GM20431 (cell line): ENCODE measurements around the gene PHF10.
"Not testable (repeated sequence)": the region's sequence is repeated elsewhere in the genome, so short reads cannot be mapped to it uniquely, and the experiment has no call there.

Experiments used
- in situ Hi-C: fragments of 300-500 bp; cut with MseI, MboI; formaldehyde crosslinking; loops from one replicate; pipeline ENCODE4 v1.15.0; 2020; ENCODE audit warnings: low sequenced_read_pairs; ENCODE audit not compliant: unreplicated experiment

PHF10 gene

GRCh38 chr6:169724494-169725124 lies at the start of gene PHF10:
Gene PHF10 (minus strand): TSS chr6:169724500. CDS start chr6:169723931, 569 bp downstream.
- in situ Hi-C loops, result no loop called here

- in situ Hi-C loops, result no loop called here
These were observed 42.8 kb upstream of the PHF10 start for GRCh38 chr6:169766921-169767736.

GRCh38 chr6:169766232-169766631 lies 41.9 kb upstream of the PHF10 start:
- in situ Hi-C loops, result no loop called here

GRCh38 chr6:169765789-169766188 lies 41.5 kb upstream of the PHF10 start:
- in situ Hi-C loops, result not testable (repeated sequence)

- in situ Hi-C loops, result no loop called here
These were observed 39.6 kb upstream of the PHF10 start for GRCh38 chr6:169763881-169764280.

- in situ Hi-C loops, result no loop called here
These were observed 39.0 kb upstream of the PHF10 start for GRCh38 chr6:169763308-169763707.

GRCh38 chr6:169755162-169755561 lies 30.9 kb upstream of the PHF10 start:
- in situ Hi-C loops, result no loop called here

GRCh38 chr6:169752074-169752623 lies 27.8 kb upstream of the PHF10 start:
- in situ Hi-C loops, result no loop called here

- in situ Hi-C loops, result no loop called here
These were observed 27.2 kb upstream of the PHF10 start, which contains the start of the genes DYNLT2 and ERMARD for GRCh38 chr6:169751242-169752073. Gene DYNLT2 (minus strand): TSS chr6:169751572. CDS start chr6:169751458, 114 bp downstream. Gene ERMARD (plus strand): TSS chr6:169751622. CDS start chr6:169751658, 36 bp downstream.

GRCh38 chr6:169746556-169746955 lies 22.3 kb upstream of the PHF10 start:
- in situ Hi-C loops, result no loop called here

- in situ Hi-C loops, result no loop called here
These were observed 21.1 kb upstream of the PHF10 start for GRCh38 chr6:169745405-169745804.

GRCh38 chr6:169741344-169741743 lies 17.0 kb upstream of the PHF10 start:
- in situ Hi-C loops, result no loop called here

GRCh38 chr6:169738976-169739529 lies 14.8 kb upstream of the PHF10 start:
- in situ Hi-C loops, result no loop called here

- in situ Hi-C loops, result no loop called here
These were observed 14.1 kb upstream of the PHF10 start for GRCh38 chr6:169738204-169738975.

- in situ Hi-C loops, result no loop called here
These were observed 5.7 kb upstream of the PHF10 start for GRCh38 chr6:169729961-169730360.

GRCh38 chr6:169726963-169727362 lies 2.7 kb upstream of the PHF10 start:
- in situ Hi-C loops, result no loop called here

- in situ Hi-C loops, result no loop called here
These were observed 1.7 kb upstream of the PHF10 start for GRCh38 chr6:169726049-169726400.

GRCh38 chr6:169725125-169726048 lies 1.1 kb upstream of the PHF10 start:
- in situ Hi-C loops, result no loop called here
